ENCODE data around the gene SKAP2. TPM values are rescaled to one million over a fixed set of nuclear protein-coding genes. Genes with fewer than 3 reads are reported as not detected.

The SKAP2 gene
- total and polyA plus RNA-seq, 2 of the 13 experiments (the other 11 are each of a cell fraction or from before 2014, with no cell fraction given) = 3.6 to 12.9 TPM

GRCh38 chr7:26898891-26899290, 34.5 kb upstream of the SKAP2 start:
- H3K36me3 ChIP-seq (replicated peaks in 1 of 2; ENCODE audit: control insufficient read depth in 1 of 2, insufficient read depth in 2 of 2, low read length in 2 of 2) = no peaks in the 10 kb centered on the region
- H2AFZ ChIP-seq (ENCODE audit: low read length) = no peak overlapping the region
- ChIA-PET CTCF (ENCODE audit: low intra/inter-chr PET ratio, low total read pairs) (no interaction called here), POLR2A (no interaction called here)
- DNase-seq (ENCODE audit: low spot score) (no peak), ATAC-seq (no peak), FAIRE-seq (no peak)
- H3K4me1 ChIP-seq (ENCODE audit: insufficient read depth, low read length) = peaks cover 10% of the 10 kb centered on the region
- BruUV-seq (replicated peaks) = no TSS peak
- H3K79me2 ChIP-seq (ENCODE audit: insufficient read depth, low read length) = no peaks in the 10 kb centered on the region
- intact Hi-C loops (cut with micrococcal nuclease; ENCODE audit: unreplicated experiment) = no loop called here
- H4K20me1 ChIP-seq (ENCODE audit: insufficient read depth, low read length) = no peaks in the 10 kb centered on the region
- H3K4me3 ChIP-seq (replicated peaks in 1 of 3; ENCODE audit: insufficient read depth in 1 of 3, low read depth in 2 of 3, low read length in 3 of 3) = no peak overlapping the region
- no peak overlapping the region for H3K9ac ChIP-seq (ENCODE audit: insufficient read depth, low read depth, low read length)
- in situ Hi-C loops (cut with HindIII; ENCODE audit: extremely low pct_ligation_motif_present, low pct_unique_long_range_greater_than_20kb) = no loop called here
- TF ChIP-seq SRSF4 (IDR thresholded peaks at IDR 0.05; ENCODE audit: low read depth, low read length, poor library complexity, severe bottlenecking) = no peak
- TF ChIP-seq ZNF180 (CRISPR knock-in tag; IDR thresholded peaks at IDR 0.05; ENCODE audit: borderline replicate concordance, low read depth) = no peak
- TF ChIP-seq SMARCC2 (IDR thresholded peaks at IDR 0.05) = no peak
- no peak for TF ChIP-seq GABPB1 (CRISPR knock-in tag; IDR thresholded peaks at IDR 0.05)
- no peak for TF ChIP-seq ZNF383 (CRISPR knock-in tag; IDR thresholded peaks at IDR 0.05; ENCODE audit: borderline replicate concordance)
- no peak for TF ChIP-seq PHF8 (CRISPR knock-in tag; IDR thresholded peaks at IDR 0.05)
- no peak for TF ChIP-seq ZNF652 (CRISPR knock-in tag; IDR thresholded peaks at IDR 0.05; ENCODE audit: borderline replicate concordance, low read depth)
- TF ChIP-seq ZNF124 (CRISPR knock-in tag; IDR thresholded peaks at IDR 0.05) = no peak
- TF ChIP-seq ZBTB10 (CRISPR knock-in tag; IDR thresholded peaks at IDR 0.05; ENCODE audit: borderline replicate concordance) = no peak
- TF ChIP-seq CHCHD3 (CRISPR knock-in tag; IDR thresholded peaks at IDR 0.05) = no peak
- no peak for TF ChIP-seq MYC (CRISPR knock-in tag; IDR thresholded peaks at IDR 0.05; ENCODE audit: borderline replicate concordance)
- TF ChIP-seq HNRNPH1 (optimal IDR thresholded peaks at IDR 0.05; ENCODE audit: low read depth, low read length) = no peak
- TF ChIP-seq ZNF260 (CRISPR knock-in tag; IDR thresholded peaks at IDR 0.05; ENCODE audit: borderline replicate concordance, low read depth) = no peak
- TF ChIP-seq ZNF691 (CRISPR knock-in tag; IDR thresholded peaks at IDR 0.05; ENCODE audit: borderline replicate concordance, low read depth) = no peak
- no peak for TF ChIP-seq HBP1 (CRISPR knock-in tag; IDR thresholded peaks at IDR 0.05; ENCODE audit: low read depth)
- no peak overlapping the region for H3K27ac ChIP-seq (ENCODE audit: extremely low read length, insufficient read depth, low read length)
- H3K27me3 ChIP-seq (ENCODE audit: control insufficient read depth in 1 of 2, insufficient read depth in 2 of 2, low read length in 2 of 2) = no peaks in the 10 kb centered on the region
- H3K4me2 ChIP-seq (ENCODE audit: low read depth, low read length) = no peak overlapping the region
- 4% methylated on average over 2 of the region's 2 CpGs for WGBS (ENCODE audit: low lambda C conversion rate)
- H3K9me3 ChIP-seq (ENCODE audit: low read length) = no peaks in the 10 kb centered on the region
